SH-SY5Y (cell line): ENCODE data around the gene CFAP44.

ENCODE experiments used
- GATA2 ChIP-seq: IDR thresholded peaks from 2 replicates; pipeline ENCODE4 v1.6.1; 2011; ENCODE audit warnings: mild to moderate bottlenecking, low read depth, low read length
- GATA3 ChIP-seq: IDR thresholded peaks from 2 replicates; pipeline ENCODE4 v1.6.1; 2011; ENCODE audit warnings: low read depth, mild to moderate bottlenecking, low read length, moderate library complexity

DNA sequence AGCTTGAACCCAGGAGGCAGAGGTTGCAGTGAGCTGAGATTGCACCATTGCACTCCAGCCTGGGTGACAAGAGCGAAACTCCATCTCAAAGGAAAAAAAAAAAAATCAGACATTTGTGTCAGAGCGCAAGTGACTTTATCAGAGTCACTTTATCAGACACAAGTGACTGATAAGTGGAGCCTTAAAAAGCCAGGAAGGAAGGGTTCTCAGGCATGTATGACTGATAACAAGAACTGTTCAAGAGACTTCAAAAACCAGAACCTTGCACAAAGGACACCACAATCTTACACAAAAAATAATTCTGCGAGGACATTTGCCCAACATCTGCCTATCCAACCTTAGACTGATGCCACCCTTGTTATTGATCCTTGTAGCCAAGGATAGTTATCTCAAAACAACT is 13.3 kb upstream of the CFAP44 start:
- TF ChIP-seq GATA2 (no peak), GATA3 (no peak)
